ENCODE data around the gene RNF213.
"Not testable (repeated sequence)": the region's sequence is repeated elsewhere in the genome, so short reads cannot be mapped to it uniquely, and the experiment has no call there.

RNF213 gene

DNA sequence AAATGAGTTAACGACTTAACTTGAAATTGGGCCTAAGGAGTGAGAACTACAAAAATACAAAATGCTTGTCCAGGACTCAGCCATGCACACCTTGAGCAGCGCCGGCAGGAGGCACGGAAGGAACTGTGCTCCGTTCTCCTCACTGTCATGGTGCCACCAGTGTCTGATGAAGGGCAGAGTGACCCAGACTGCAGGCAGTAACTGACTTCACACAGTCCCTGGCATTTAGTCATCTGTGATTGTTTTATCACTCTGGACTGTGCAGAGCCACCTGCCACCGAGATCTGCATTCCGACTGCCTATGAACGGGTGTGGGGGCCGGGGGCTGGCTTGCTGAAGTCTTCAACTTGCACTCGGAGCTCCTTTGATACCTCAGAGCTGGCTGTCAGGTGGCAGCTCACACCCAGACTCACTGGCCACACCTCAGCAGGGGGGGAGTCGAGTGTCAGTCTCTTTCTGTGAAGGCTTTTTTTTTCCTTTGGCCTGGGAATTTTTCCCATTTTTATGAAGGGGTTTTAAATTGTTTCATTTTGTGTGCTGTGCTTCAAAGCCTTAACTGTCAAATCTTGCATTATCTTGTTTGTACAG lies 134.1 kb downstream of the RNF213 start:
- no peak for DNase-seq (ENCODE audit: low read depth in 2 of 2)

DNA sequence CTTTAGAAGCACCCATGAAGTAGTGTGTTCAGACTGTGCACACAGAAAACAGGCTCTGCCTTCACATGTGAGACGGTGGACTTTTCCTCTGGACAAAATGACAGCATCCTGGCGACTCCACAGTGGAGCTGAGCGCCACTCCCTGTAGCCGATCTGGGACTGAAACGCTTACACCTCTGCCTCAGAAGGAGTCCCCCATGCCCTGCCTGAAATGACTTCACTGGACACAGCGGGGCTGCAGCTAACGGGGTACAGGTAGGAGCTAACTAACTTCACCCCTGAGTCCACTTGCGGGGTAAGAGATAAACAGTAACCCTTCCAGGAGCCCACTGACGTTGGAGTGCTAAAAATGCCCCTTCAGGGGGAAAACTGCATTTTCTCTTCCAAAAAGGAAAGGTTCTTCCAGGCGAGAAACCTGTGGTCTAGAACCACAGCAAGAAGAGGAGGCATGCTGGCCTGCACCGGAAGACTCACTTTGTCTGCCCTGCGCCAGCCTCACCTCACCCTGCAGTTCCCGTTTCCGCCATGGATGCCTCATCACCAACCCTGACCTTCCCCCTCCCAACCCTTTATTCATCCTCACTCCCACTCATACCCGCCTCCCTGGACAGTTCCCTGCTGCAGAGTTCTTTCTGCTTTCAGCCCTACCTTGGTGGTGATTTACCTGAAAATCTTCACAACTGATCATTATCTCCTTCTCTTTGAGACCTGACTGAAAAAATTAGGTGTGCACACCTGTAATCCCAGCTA lies 134.9 kb downstream of the RNF213 start:
- DNase-seq (ENCODE audit: low read depth in 2 of 2), result no peak

DNA sequence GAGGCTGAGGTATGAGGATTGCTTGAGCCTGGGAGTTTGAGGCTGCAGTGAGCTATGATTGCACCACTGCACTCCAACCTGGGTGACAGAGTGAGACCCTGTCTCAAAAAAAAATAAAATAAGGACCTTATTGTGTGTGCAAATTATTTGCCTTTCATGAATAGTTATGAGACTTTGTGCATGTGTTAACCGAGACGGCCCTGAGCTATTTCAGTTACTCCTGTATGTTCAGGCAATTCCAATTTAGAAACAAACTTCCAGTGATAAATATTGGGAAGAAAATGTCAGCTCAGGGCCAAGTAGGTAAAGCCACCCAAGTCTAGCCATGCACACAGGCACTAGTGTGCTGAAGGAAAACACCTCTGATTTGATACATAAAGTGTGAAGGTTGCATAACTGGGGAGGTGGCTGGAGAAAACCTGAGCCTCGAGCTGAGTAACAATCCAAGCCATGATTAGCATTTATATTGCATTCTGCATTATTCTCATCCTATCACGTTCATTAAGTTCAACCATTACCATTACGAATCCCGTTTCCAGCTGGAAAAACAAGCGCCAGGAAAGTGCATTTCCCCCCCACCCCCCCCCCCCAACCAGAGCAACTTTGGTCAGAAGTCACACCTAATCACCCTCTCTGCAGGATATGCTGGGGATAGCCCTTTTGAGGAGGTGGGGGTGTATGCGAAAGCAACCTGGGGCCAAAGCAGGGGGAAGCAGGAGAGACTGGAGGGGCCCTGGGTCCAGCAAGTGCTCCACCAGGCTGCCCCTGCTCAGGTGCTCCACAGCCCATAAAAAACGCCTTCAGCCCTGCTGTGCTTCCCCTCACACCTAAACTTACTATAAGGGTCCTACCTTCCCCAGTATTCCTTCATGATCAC lies 135.7 kb downstream of the RNF213 start:
- no peak for DNase-seq (ENCODE audit: low read depth in 2 of 2)

DNA sequence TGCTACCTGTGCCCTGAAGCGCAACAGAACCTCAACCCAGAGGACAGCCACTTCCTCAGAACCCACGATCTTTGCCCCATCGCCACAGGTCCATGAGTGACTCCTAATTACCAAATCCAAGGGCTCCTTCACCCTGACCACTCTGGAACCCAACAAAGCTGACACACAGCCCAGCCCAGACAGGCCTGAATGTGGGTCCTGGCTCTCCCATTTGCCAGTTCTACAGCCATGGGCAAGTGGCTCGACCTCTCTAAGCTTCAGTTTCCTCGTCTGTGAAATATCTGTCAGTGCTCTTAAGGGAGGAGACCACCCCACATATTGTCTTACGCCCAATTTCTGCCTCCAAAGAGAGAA lies 136.4 kb downstream of the RNF213 start:
- DNase-seq (ENCODE audit: low read depth in 2 of 2), result no peak

DNA sequence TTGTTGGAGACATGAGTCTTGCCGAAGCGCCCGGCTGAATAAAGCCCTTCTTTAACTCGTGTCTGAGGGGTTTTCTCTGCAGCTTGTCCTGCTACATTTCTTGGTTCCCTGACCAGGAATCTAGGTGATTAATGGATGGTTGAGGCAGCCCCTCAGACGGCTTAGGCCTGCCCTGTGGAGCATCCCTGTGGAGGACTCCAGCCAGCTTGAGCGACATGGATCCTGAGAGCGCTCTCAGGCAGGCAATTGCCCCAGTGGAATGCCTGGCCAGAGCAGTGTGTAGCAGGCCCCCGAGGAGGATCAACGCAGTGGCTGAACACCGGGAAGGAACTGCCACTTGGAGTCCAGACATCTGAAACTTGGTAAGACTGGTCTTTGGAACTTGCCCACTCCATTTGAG lies 137.0 kb downstream of the RNF213 start:
- no peak for DNase-seq (ENCODE audit: low read depth in 2 of 2)

DNA sequence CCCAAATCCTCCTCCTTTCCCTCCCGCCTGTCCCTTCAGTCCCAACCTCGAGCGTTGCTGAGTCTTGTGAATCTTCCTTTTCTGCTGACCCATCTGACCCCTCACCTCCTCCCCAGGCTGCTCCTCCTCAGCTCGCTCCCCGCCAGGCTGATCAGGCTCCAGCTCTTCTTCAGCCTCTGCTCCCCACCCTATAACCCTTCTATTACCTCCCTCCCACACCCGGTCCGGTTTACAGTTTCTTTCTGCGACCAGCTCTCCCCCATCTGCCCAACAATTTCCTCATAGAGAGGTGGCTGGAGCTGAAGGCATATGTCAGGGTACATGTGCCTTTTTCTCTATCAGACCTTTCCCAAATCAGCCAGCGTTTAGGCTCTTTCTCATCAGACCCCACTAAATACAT lies 140.4 kb downstream of the RNF213 start:
- DNase-seq (ENCODE audit: low read depth in 2 of 2), result not testable (repeated sequence)

DNA sequence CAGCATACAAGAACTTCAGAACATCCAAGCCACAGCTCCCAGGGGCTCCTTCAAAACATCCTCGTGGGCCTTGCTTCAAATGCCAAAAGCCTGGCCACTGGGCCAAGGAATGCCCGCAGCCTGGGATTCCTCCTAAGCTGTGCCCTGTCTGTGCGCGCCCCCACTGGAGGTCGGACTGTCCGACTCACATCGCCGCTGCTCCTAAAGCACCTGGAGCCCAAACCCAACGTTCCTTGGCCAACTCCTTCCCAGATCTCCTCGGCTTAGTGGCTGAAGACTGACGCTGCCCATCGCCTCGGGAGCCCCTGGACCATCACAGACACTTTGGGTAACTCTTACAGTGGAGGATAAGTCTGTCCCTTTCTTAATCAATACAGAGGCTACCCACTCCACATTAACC lies 141.4 kb downstream of the RNF213 start:
- DNase-seq (ENCODE audit: low read depth in 2 of 2), result not testable (repeated sequence)

DNA sequence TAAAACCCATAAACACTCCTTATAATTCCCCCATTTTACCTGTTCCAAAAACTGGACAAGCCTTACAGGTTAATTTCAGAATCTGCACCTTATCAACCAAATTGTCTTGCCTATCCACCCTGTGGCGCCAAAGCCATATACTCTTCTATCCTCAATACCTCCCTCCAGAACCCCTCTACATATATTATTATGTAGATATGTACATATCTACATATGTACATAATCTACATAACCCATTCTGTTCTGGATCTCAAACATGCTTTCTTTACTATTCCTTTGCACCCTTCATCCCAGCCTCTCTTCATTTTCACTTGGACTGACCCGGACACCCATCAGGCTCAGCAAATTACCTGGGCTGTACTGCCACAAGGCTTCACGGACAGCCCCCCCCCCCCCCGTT lies 142.3 kb downstream of the RNF213 start:
- DNase-seq (ENCODE audit: low read depth in 2 of 2), result no peak

DNA sequence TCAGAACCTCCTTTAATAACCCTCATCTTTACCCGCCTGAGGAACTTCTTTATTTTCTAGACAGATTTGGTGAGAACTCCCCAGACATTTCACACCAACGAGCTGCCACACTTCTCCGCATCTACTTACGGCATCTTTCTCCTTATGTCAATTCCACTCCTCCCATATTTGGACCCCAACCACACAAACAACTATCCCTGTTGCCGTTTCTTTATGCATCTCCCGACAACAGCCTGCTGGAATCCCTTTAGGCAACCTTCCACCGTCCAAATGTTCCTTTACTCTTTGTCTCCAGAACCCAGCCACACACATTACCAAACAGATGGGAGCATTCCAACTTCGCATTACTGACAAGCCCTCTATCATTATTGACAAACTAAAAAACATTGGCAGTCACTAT lies 145.5 kb downstream of the RNF213 start:
- DNase-seq (ENCODE audit: low read depth in 2 of 2), result no peak

DNA sequence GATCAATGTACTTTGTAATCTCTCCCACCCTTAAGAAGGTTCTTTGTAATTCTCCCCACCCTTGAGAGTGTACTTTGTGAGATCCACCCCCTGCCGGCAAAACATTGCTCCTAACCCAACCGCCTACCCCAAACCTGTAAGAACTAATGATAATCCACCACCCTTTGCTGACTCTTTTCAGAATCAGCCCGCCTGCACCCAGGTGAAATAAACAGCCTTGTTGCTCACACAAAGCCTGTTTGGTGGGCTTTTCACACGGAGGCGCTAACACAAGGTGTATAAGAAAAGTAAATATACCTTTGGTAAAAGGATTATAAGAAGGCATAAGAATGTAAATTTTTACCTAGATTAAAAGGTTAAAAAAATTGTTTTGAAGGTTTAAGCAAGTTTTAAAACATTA lies 147.3 kb downstream of the RNF213 start:
- DNase-seq (ENCODE audit: low read depth in 2 of 2), result not testable (repeated sequence)

DNA sequence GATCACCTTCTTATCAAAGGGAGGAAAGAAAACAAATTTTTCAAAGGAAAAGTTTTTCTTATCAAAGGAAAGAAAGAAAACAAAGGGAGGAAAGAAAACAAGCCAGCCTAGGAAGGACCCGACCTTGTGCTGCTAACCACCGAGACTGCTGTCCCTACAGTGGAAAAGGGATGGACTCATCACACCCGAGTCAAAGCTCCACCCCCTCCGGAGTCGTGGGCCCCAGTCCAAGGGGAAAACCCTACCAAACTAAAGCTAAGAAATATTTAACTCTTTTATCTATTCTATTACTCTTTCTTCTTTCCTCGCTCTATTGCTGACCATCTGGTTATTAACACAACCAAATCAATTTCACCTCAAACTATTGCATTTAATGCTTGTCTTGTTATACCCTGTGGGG lies 148.2 kb downstream of the RNF213 start:
- DNase-seq (ENCODE audit: low read depth in 2 of 2), result no peak

DNA sequence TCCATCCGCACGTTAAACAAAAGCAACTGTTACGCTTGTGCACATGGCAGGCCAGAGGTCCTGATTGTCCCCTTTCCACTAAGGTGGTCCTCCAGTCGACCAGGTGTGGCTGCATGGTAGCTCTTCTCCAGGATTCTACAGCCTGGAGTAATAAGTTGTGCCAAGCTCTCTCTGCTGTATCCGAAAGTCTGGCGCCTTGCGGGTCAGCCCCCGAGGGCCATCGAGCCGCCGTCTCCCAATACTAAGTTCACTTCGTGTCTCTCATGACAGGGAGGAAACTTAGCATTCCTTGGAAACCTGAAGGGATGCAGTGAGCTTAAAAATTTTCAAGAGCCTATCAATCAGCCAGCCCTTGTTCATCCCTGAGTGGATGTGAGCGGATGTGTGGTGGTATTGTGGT lies 149.0 kb downstream of the RNF213 start:
- DNase-seq (ENCODE audit: low read depth in 2 of 2), result no peak

DNA sequence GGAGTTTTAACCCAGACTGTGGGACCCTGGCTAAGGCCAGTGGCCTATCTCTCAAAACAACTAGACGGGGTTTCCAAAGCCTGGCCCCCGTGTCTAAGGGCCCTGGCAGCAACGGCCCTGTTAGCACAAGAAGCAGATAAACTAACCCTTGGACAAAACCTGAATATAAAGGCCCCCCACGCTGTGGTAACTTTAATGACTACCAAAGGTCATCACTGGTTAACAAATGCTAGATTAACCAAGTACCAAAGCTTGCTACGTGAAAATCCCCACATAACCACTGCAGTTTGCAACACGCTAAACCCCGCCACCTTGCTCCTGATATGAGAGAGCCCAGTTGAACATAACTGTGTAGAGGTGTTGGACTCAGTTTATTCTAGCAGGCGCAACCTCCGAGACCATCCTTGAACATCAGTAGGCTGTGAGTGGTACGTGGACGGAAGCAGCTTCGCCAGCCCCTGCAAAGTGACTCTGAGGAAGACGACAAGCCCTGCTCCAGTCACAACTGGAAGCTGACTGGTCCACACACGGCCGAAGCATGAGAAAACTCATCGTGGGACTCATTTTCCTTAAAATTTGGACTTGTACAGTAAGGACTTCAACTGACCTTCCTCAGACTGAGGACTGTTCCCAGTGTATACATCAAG lies 149.9 kb downstream of the RNF213 start:
- not testable (repeated sequence) for DNase-seq (ENCODE audit: low read depth in 2 of 2)

DNA sequence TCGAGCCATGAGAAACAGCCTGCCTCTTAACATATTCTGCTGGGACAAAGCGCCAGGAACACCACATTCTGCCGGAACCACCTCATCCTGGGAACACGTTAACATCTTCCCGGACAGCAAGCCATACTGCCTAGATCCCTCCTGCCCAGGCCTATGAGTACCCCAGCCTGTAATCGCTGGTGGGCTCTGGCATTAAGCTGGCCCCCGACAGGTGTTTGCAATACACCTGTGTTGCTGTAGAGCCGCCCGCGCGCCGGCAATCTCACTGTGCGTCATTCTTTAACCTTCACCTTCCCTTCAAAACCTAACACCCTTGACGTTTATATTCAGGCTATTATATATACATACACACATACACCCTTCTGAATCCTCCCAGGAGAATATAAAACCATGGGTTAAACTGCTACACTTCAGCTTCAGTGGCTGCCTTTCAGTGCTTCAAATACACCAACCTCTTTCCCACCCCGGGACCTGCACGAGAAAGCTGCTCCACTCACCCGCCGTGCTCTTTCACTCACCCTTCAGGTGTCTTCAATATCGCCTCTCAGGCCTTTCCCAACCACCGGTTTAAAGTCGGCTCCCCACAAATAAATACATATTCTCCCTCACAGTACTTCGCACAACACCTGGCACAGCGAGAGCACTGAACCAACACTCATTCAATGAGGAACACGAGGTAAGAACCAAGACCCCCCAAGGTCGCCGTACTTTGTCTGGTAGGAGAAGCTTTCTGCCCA lies 153.3 kb downstream of the RNF213 start:
- DNase-seq (ENCODE audit: low read depth in 2 of 2), result no peak

DNA sequence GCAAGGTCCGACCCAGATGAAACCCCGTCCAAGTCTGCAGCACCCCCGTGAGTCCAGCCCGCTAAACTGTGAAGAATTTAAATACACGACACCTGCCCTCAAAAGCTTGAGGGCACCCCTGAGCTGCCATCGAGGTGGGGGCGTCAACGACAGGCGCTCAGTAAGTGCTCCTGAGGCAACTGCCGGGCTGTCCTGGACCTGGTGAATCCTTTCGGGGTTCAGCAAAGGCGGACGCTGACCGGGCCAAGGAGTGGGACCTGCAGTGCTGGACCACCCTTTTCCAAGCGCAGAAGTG lies 153.8 kb downstream of the RNF213 start:
- no peak for DNase-seq (ENCODE audit: low read depth in 2 of 2)

DNA sequence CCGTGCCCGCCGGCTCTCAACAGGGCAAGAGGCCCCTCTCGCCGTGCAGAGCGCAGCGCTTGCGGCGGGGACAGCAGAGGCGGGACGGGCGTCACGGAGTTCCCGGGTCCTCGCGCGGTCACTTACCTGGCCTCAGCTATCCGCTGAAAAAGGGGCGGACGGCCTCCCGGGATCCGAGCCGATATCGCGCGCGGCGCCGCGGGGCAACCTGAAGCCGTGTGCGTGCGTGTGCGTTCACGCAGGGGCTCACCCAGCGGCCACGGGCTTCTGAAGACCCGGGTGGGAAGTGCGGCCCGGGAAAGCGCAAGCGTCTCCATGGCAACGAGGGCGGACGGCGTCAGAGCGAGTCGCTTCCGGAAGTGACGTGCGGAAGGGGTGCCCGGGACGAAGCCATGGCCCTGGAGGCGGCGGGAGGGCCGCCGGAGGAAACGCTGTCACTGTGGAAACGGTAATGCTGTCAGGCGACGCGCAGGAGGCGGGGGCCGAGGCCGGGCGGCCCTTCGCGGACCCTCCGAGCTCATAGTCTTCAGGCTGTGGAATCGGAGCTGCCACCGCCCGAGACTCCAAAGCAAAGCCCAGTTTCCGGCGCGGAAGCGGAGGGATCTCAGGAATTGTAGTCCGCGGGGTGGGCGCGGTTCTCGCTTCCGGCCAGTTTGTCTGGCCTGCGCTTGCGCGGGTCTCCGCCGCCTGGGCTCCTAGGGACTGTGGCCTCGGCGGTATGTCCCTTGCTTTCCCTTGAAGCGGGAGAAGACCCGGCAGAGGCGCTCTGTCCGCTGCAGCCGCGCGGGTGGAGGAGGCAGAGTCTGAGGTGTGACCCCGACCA lies 154.4 kb downstream of the RNF213 start, which contains the start of gene ENDOV:
Gene ENDOV, plus strand, starts transcription at position 365 of the 823 bp plus-strand sequence. Its CDS starts 28 bp downstream, at position 393.
- DNase-seq (ENCODE audit: low read depth in 2 of 2), result peak; percentile 88 to 91

DNA sequence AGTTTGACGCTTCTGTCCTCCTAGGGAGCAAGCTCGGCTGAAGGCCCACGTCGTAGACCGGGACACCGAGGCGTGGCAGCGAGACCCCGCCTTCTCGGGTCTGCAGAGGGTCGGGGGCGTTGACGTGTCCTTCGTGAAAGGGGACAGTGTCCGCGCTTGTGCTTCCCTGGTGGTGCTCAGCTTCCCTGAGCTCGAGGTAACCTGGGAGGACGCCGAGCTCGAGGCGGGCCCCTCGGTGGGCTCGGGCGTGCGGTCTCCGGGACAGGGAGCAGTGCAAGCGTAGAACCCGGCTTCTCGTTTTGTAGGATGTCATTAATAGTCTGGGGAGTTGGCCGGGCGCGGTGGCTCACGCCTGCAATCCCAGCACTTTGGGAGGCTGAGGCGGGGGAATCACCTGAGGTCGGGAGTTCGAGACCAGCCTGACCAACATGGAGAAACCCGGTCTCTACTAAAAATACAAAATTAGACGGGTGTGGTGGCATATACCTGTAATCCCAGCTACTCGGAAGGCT lies 155.0 kb downstream of the RNF213 start:
- no peak for DNase-seq (ENCODE audit: low read depth in 2 of 2)

DNA sequence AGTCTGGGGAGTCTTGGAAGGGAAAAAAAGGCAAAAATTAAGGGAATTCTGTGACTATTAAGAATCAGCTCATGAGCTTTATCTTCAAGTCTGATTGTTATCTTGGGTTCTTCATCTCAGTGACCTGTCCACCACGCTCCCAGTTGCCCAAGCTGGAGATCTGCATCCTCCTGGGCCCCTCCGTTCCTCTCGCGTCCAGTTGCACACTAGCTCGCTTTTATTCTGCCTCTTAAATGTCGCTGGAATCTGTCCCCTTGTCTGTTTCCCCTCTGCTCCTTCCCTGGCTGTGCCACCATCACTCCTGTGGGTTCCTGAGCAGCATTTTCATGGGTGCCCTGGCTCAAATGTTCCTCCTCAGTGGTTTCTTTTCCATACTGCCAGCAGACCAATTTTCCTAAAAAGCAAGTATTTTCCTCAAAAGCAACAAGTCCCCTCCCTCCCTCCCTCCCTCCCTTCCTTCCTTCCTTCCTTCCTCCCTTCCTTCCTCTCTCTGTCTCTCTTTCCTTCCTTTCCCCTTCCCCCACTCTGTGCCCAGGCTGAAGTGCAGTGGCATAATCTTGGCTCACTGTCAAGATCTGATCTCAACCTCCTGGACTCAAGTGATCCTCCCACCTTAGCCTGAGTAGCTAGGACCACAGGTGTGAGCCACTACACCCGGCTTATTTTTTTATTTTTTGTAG lies 155.7 kb downstream of the RNF213 start:
- no peak for DNase-seq (ENCODE audit: low read depth in 2 of 2)

DNA sequence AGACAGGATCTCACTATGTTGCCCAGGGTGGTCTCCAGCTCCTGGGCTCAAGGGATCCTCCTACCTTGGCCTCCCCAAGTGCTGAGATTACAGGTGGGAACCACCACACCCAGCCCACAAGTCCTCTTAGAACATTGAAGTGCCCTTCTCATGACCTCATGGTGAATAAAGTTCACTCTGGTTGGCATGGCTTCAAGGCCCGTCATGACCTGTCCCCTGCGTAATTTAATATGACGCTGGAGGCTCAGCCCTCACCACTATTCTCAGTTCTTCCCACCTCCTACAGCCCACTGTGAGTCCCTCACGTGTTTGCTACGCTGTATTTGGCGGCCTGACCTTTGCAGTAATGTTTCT lies 156.3 kb downstream of the RNF213 start:
- DNase-seq (ENCODE audit: low read depth in 2 of 2), result no peak

DNA sequence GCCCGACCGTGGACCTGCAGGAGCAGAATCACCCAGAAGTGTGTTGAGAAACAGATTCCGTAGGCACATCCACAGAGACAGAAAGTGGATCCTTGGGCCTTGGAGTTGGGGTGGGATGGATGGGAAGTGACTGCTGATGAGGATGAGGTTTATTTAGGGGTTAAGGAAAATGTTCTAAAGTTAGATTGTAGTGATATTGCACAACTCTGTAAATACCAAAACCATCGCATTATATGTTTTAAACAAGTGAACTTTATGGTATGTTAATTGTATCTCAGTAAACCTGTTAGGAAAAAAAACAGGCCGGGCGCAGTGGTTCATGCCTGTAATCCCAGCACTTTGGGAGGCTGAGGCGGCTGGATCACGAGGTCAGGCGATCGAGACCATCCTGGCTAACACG lies 157.9 kb downstream of the RNF213 start:
- DNase-seq (ENCODE audit: low read depth in 2 of 2), result no peak

Data from stimulated activated CD8-positive, alpha-beta memory T cell treated with anti-CD3 and anti-CD28 coated beads, Interleukin-2, amount 100 ng/mL, for 1 hour (primary cell).